ENCODE results near the gene FOXE3.

The FOXE3 gene

GRCh38 chr1:47436979-47437446 lies 20.9 kb downstream of the FOXE3 start:
- no peak for TF ChIP-seq CTCF (IDR thresholded peaks at IDR 0.05; ENCODE audit: control insufficient read depth, extremely low read depth, insufficient read depth)
- H3K4me3 ChIP-seq (ENCODE audit: low read depth, low read length): peak overlapping the region; percentile 56
- no peak for DNase-seq (ENCODE audit: low read depth)

- TF ChIP-seq CTCF (IDR thresholded peaks at IDR 0.05; ENCODE audit: control insufficient read depth, extremely low read depth, insufficient read depth): peak; percentile 70
These were observed 21.5 kb downstream of the FOXE3 start, which contains the start of gene FOXD2 for GRCh38 chr1:47437447-47438164. FOXD2 (plus strand) TSS chr1:47438044; CDS start chr1:47438136, 92 bp downstream.

GRCh38 chr1:47438165-47439016 lies 22.3 kb downstream of the FOXE3 start:
- no peak for TF ChIP-seq CTCF (IDR thresholded peaks at IDR 0.05; ENCODE audit: control insufficient read depth, extremely low read depth, insufficient read depth)
- no peak for DNase-seq (ENCODE audit: low read depth)
- peak overlapping the region; percentile 56 for H3K4me3 ChIP-seq (ENCODE audit: low read depth, low read length)

More at GRCh38 chr1:47437447-47438164, 21.5 kb downstream of the FOXE3 start, which contains the start of gene FOXD2:
- H3K4me3 ChIP-seq (ENCODE audit: low read depth, low read length): peak within 1 kb of the TSS; percentile 56
- DNase-seq (ENCODE audit: low read depth): peak; percentile 26

GRCh38 chr1:47439017-47439818 lies 23.1 kb downstream of the FOXE3 start:
- no peak for TF ChIP-seq CTCF (IDR thresholded peaks at IDR 0.05; ENCODE audit: control insufficient read depth, extremely low read depth, insufficient read depth)
- no peak overlapping the region for H3K4me3 ChIP-seq (ENCODE audit: low read depth, low read length)
- no peak for DNase-seq (ENCODE audit: low read depth)

- no peak overlapping the region for H3K4me3 ChIP-seq (ENCODE audit: low read depth, low read length)
- no peak for DNase-seq (ENCODE audit: low read depth)
- TF ChIP-seq CTCF (IDR thresholded peaks at IDR 0.05; ENCODE audit: control insufficient read depth, extremely low read depth, insufficient read depth): no peak
These were observed 23.9 kb downstream of the FOXE3 start for GRCh38 chr1:47439819-47440598.

- no peak for TF ChIP-seq CTCF (IDR thresholded peaks at IDR 0.05; ENCODE audit: control insufficient read depth, extremely low read depth, insufficient read depth)
- no peak overlapping the region for H3K4me3 ChIP-seq (ENCODE audit: low read depth, low read length)
- no peak for DNase-seq (ENCODE audit: low read depth)
These were observed 24.6 kb downstream of the FOXE3 start for GRCh38 chr1:47440599-47441081.

Measured in LNCaP clone FGC (cell line).